HepG2 (cell line): ENCODE data around the gene AKAP14. TPM values are rescaled to one million over a fixed set of nuclear protein-coding genes. Genes with fewer than 3 reads are reported as not detected.

ENCODE experiments used
- ASH2L ChIP-seq: fragments of 300-600, 200-600 bp; sonication (generic); IDR thresholded peaks from 2 replicates; pipeline ENCODE4 v1.7.0; 2017; ENCODE audit warnings: low read depth, mild to moderate bottlenecking, moderate library complexity, mixed read lengths, low read length; ENCODE audit not compliant: insufficient read length
- ATF1 ChIP-seq: IDR thresholded peaks from 2 replicates; pipeline ENCODE4 v1.6.1; 2016; ENCODE audit warnings: mild to moderate bottlenecking, control low read depth
- CBX2 ChIP-seq, 2 experiments: fragments of 200-600 bp in 1 of 2; sonication (generic); formaldehyde crosslinking in 1 of 2; IDR thresholded peaks; 2 replicates each; pipeline versions ENCODE4 v1.7.0 to v1.8.1; 2018 to 2022; ENCODE audit warnings: low read depth in 2 of 2, low read length in 1 of 2, mild to moderate bottlenecking in 1 of 2, missing genetic modification reagents in 1 of 2
- MAX ChIP-seq: IDR thresholded peaks from 2 replicates; pipeline ENCODE4 v1.6.1; 2012; ENCODE audit warnings: inconsistent platforms
- POLR2A ChIP-seq, 2 experiments: IDR thresholded peaks; 2 replicates each; pipeline ENCODE4 v1.6.1; 2011; ENCODE audit warnings: low read depth in 2 of 2, low read length in 2 of 2, mild to moderate bottlenecking in 1 of 2, moderate library complexity in 1 of 2; ENCODE audit not compliant: insufficient read depth in 1 of 2
- POLR2G ChIP-seq: fragments of 200-400 bp; formaldehyde crosslinking; IDR thresholded peaks from 2 replicates; pipeline ENCODE4 v1.6.1; 2018; ENCODE audit warnings: mild to moderate bottlenecking, low read depth, low read length, moderate library complexity
- TFAP4 ChIP-seq: sonication (generic); IDR thresholded peaks from 2 replicates; pipeline ENCODE4 v1.6.1; 2016; ENCODE audit warnings: low read depth, borderline replicate concordance
- ZNF580 ChIP-seq: IDR thresholded peaks from 2 replicates; pipeline ENCODE4 v1.6.1; 2016; ENCODE audit warnings: low read depth, borderline replicate concordance
- polyA plus RNA-seq, 8 experiments: library from polyadenylated mRNA; depleted of rRNA in 3 of 8; stranded (reverse) in 7 of 8; unstranded in 1 of 8; fragments of >200 nt; fragmentation: Illumina TruSeq in 4 of 8; extraction: Trizol in 4 of 8; gene quantifications; 2 replicates each; pipeline versions ENCODE4 v1.2.1 to v1.2.3, GENCODE V29; 2011 to 2016; ENCODE audit warnings: low read depth in 4 of 8, missing spikeins in 1 of 8, mixed read lengths in 1 of 8; ENCODE audit not compliant: insufficient read depth in 1 of 8
- total RNA-seq, 5 experiments: library from RNA; depleted of rRNA; stranded (reverse); fragments of >200 nt; fragmentation: Illumina TruSeq; extraction: Trizol; gene quantifications; 2 replicates each; pipeline ENCODE4 v1.2.3, GENCODE V29; 2016; ENCODE audit warnings: low read depth in 1 of 5
- TF ChIP-seq, protein P1 (sequence below): sonication (generic); formaldehyde crosslinking; IDR thresholded peaks from 2 replicates; pipeline ENCODE4 v1.5.1; 2020; ENCODE audit warnings: mild to moderate bottlenecking, moderate library complexity, missing genetic modification reagents
- TF ChIP-seq, protein P2 (sequence below), 2 experiments: sonication (generic) in 1 of 2; formaldehyde crosslinking in 1 of 2; IDR thresholded peaks; 2 replicates each; pipeline versions ENCODE4 v1.6.1 to v1.9.0; 2014 to 2022; ENCODE audit warnings: antibody characterized with exemption in 1 of 2, borderline replicate concordance in 1 of 2, inconsistent platforms in 1 of 2, low read depth in 1 of 2, missing genetic modification reagents in 1 of 2
- TF ChIP-seq, protein P3 (sequence below), 2 experiments: sonication (generic) in 1 of 2; formaldehyde crosslinking in 1 of 2; IDR thresholded peaks; 2 replicates each; pipeline versions ENCODE4 v1.4.0 to v1.6.1; 2018 to 2020; ENCODE audit warnings: missing genetic modification reagents in 2 of 2, borderline replicate concordance in 1 of 2, low read depth in 1 of 2, mild to moderate bottlenecking in 1 of 2, missing biosample characterization in 1 of 2
- TF ChIP-seq, protein P4 (sequence below): sonication (generic); formaldehyde crosslinking; IDR thresholded peaks from 2 replicates; pipeline ENCODE4 v1.8.0; 2022; ENCODE audit warnings: missing genetic modification reagents, mild to moderate bottlenecking, inconsistent platforms, borderline replicate concordance

AKAP14 gene
- total and polyA plus RNA-seq, 2 of the 13 experiments (the other 11 are each of a cell fraction or from before 2014, with no cell fraction given) = 0.20 to 1.7 TPM

GRCh38 chrX:119852382-119853353 is 43.0 kb upstream of the AKAP14 start, which contains the start of gene UPF3B (continued):
- TF ChIP-seq ASH2L (peak; percentile 80), POLR2G (peak; percentile 82), POLR2A (IDR thresholded peaks at IDR 0.05; ENCODE audit: insufficient read depth in 1 of 2, low read depth in 2 of 2, low read length in 2 of 2) (peak; percentile 74 to 77), ZNF580 (peak; percentile 37; the same call in 1 of the 2 replicates), TFAP4 (0 out of 2 replicates have a peak, but pooled peaks have one; percentile 33), CBX2 (IDR thresholded peaks at IDR 0.05; ENCODE audit: low read depth, low read length) (no peak), CBX2 (CRISPR knock-in tag; IDR thresholded peaks at IDR 0.05; ENCODE audit: low read depth) (no peak), MAX (peak; percentile 46; the same call in 1 of the 2 replicates), ATF1 (peak; percentile 74)
- TF ChIP-seq, protein P1, sequence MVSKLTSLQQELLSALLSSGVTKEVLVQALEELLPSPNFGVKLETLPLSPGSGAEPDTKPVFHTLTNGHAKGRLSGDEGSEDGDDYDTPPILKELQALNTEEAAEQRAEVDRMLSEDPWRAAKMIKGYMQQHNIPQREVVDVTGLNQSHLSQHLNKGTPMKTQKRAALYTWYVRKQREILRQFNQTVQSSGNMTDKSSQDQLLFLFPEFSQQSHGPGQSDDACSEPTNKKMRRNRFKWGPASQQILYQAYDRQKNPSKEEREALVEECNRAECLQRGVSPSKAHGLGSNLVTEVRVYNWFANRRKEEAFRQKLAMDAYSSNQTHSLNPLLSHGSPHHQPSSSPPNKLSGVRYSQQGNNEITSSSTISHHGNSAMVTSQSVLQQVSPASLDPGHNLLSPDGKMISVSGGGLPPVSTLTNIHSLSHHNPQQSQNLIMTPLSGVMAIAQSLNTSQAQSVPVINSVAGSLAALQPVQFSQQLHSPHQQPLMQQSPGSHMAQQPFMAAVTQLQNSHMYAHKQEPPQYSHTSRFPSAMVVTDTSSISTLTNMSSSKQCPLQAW (CRISPR knock-in tag) = peak; percentile 40; the same call in 1 of the 2 replicates
- TF ChIP-seq, protein P2, sequence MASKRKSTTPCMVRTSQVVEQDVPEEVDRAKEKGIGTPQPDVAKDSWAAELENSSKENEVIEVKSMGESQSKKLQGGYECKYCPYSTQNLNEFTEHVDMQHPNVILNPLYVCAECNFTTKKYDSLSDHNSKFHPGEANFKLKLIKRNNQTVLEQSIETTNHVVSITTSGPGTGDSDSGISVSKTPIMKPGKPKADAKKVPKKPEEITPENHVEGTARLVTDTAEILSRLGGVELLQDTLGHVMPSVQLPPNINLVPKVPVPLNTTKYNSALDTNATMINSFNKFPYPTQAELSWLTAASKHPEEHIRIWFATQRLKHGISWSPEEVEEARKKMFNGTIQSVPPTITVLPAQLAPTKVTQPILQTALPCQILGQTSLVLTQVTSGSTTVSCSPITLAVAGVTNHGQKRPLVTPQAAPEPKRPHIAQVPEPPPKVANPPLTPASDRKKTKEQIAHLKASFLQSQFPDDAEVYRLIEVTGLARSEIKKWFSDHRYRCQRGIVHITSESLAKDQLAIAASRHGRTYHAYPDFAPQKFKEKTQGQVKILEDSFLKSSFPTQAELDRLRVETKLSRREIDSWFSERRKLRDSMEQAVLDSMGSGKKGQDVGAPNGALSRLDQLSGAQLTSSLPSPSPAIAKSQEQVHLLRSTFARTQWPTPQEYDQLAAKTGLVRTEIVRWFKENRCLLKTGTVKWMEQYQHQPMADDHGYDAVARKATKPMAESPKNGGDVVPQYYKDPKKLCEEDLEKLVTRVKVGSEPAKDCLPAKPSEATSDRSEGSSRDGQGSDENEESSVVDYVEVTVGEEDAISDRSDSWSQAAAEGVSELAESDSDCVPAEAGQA (IDR thresholded peaks at IDR 0.05; ENCODE audit: low read depth) = peak; percentile 61; the same call in 1 of the 2 replicates
- TF ChIP-seq, protein P2 (CRISPR knock-in tag; IDR thresholded peaks at IDR 0.05; ENCODE audit: borderline replicate concordance) = no peak
- TF ChIP-seq, protein P3, sequence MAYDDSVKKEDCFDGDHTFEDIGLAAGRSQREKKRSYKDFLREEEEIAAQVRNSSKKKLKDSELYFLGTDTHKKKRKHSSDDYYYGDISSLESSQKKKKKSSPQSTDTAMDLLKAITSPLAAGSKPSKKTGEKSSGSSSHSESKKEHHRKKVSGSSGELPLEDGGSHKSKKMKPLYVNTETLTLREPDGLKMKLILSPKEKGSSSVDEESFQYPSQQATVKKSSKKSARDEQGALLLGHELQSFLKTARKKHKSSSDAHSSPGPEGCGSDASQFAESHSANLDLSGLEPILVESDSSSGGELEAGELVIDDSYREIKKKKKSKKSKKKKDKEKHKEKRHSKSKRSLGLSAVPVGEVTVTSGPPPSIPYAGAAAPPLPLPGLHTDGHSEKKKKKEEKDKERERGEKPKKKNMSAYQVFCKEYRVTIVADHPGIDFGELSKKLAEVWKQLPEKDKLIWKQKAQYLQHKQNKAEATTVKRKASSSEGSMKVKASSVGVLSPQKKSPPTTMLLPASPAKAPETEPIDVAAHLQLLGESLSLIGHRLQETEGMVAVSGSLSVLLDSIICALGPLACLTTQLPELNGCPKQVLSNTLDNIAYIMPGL (CRISPR knock-in tag; IDR thresholded peaks at IDR 0.05; ENCODE audit: borderline replicate concordance in 1 of 2, low read depth in 1 of 2) = 0 out of 4 replicates have a peak, but pooled peaks of 1 of the 2 experiments have one; percentile 31
- TF ChIP-seq, protein P4, sequence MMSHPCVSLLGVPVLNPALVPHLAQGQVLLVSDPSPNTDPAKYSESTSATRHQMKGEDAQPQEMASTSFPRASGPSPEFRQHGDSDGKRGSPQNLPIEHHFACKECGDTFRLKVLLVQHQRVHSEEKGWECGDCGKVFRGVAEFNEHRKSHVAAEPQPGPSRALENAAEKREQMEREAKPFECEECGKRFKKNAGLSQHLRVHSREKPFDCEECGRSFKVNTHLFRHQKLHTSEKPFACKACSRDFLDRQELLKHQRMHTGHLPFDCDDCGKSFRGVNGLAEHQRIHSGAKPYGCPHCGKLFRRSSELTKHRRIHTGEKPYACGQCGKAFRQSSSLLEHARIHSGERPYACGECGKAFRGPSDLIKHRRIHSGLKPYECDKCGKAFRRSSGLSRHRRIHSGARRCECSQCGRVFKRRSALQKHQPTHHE (CRISPR knock-in tag) = no peak
